ENCODE data around the gene ZNF117.
"Not testable (repeated sequence)": the region's sequence is repeated elsewhere in the genome, so short reads cannot be mapped to it uniquely, and the experiment has no call there.

Gene ZNF117

GRCh38 chr7:64990936-64991335 is at the start of gene ZNF117:
Gene ZNF117 (minus strand): TSS chr7:64991036.
- DNase-seq (ENCODE audit: low spot score) = no peak

- DNase-seq (ENCODE audit: low spot score) = peak; percentile 44
Observed at GRCh38 chr7:65038767-65039166, 47.9 kb upstream of the ZNF117 start.

GRCh38 chr7:65037740-65038688 is 47.2 kb upstream of the ZNF117 start:
- DNase-seq (ENCODE audit: low spot score) = peak; percentile 91

GRCh38 chr7:65036526-65036925 is 45.7 kb upstream of the ZNF117 start:
- not testable (repeated sequence) for DNase-seq (ENCODE audit: low spot score)

- DNase-seq (ENCODE audit: low spot score) = not testable (repeated sequence)
Observed at GRCh38 chr7:65035469-65035868, 44.6 kb upstream of the ZNF117 start.

GRCh38 chr7:65034120-65034782 is 43.4 kb upstream of the ZNF117 start:
- not testable (repeated sequence) for DNase-seq (ENCODE audit: low spot score)

- DNase-seq (ENCODE audit: low spot score) = not testable (repeated sequence)
Observed at GRCh38 chr7:65033391-65033790, 42.6 kb upstream of the ZNF117 start.

GRCh38 chr7:65025023-65025422 is 34.2 kb upstream of the ZNF117 start:
- not testable (repeated sequence) for DNase-seq (ENCODE audit: low spot score)

- not testable (repeated sequence) for DNase-seq (ENCODE audit: low spot score)
Observed at GRCh38 chr7:65020978-65021377, 30.1 kb upstream of the ZNF117 start.

GRCh38 chr7:65009881-65010280 is 19.0 kb upstream of the ZNF117 start:
- DNase-seq (ENCODE audit: low spot score) = not testable (repeated sequence)

GRCh38 chr7:65009394-65009793 is 18.6 kb upstream of the ZNF117 start:
- not testable (repeated sequence) for DNase-seq (ENCODE audit: low spot score)

GRCh38 chr7:65007036-65007435 is 16.2 kb upstream of the ZNF117 start:
- DNase-seq (ENCODE audit: low spot score) = not testable (repeated sequence)

- DNase-seq (ENCODE audit: low spot score) = peak; percentile 99
Observed at GRCh38 chr7:65006094-65006992, 15.5 kb upstream of the ZNF117 start, which contains the start of gene ERV3-1. Gene ERV3-1 (minus strand): TSS chr7:65006687. CDS start chr7:64993026, 13,661 bp downstream.

- no peak for DNase-seq (ENCODE audit: low spot score)
Observed at GRCh38 chr7:65004575-65004974, 13.7 kb upstream of the ZNF117 start.

- DNase-seq (ENCODE audit: low spot score) = no peak
Observed at GRCh38 chr7:65002972-65003585, 12.2 kb upstream of the ZNF117 start.

GRCh38 chr7:65001291-65001814 is 10.5 kb upstream of the ZNF117 start:
- no peak for DNase-seq (ENCODE audit: low spot score)

- DNase-seq (ENCODE audit: low spot score) = no peak
Observed at GRCh38 chr7:64999165-65000004, 8.5 kb upstream of the ZNF117 start.

GRCh38 chr7:64998865-64999164 is 8.0 kb upstream of the ZNF117 start:
- no peak for DNase-seq (ENCODE audit: low spot score)

- DNase-seq (ENCODE audit: low spot score) = no peak
Observed at GRCh38 chr7:64997927-64998391, 7.1 kb upstream of the ZNF117 start.
